GM12878 (cell line): ENCODE measurements around the gene CACNG4. TPM values are rescaled to one million over a fixed set of nuclear protein-coding genes. Genes with fewer than 3 reads are reported as not detected.

Experiments
- CEBPB ChIP-seq, 2 experiments: fragments of 150-350 bp in 1 of 2; IDR thresholded peaks; 2 replicates each; pipeline ENCODE4 v1.6.1; 2012 to 2014; ENCODE audit warnings: low read depth in 2 of 2, low read length in 2 of 2, borderline replicate concordance in 1 of 2, inconsistent platforms in 1 of 2
- CEBPZ ChIP-seq: fragments of 150-350 bp; IDR thresholded peaks from 2 replicates; pipeline ENCODE4 v1.6.1; 2016; ENCODE audit warnings: low read depth, low read length
- ETV6 ChIP-seq, 2 experiments: fragments of 450-650 bp in 1 of 2; IDR thresholded peaks in 1 of 2; conservative IDR thresholded peaks in 1 of 2; 2 replicates each; pipeline ENCODE4 v1.6.1; 2014; ENCODE audit warnings: antibody characterized with exemption in 1 of 2, borderline replicate concordance in 1 of 2, low read depth in 1 of 2, mild to moderate bottlenecking in 1 of 2, moderate library complexity in 1 of 2
- EZH2 ChIP-seq: IDR thresholded peaks from 2 replicates; pipeline ENCODE4 v1.6.1; 2012; ENCODE audit warnings: low read depth, mild to moderate bottlenecking, control low read depth, inconsistent platforms, low read length, borderline replicate concordance; ENCODE audit not compliant: control insufficient read depth
- IRF5 ChIP-seq: fragments of 450-650 bp; IDR thresholded peaks from 2 replicates; pipeline ENCODE4 v1.6.1; 2017; ENCODE audit warnings: borderline replicate concordance
- MYB ChIP-seq: fragments of 150-350 bp; IDR thresholded peaks from 2 replicates; pipeline ENCODE4 v1.6.1; 2014; ENCODE audit warnings: mild to moderate bottlenecking, low read depth, low read length, borderline replicate concordance
- POU2F2 ChIP-seq: IDR thresholded peaks from 3 replicates; pipeline ENCODE4 v1.6.1; 2011; ENCODE audit warnings: low read depth, mild to moderate bottlenecking, low read length, borderline replicate concordance
- RAD51 ChIP-seq: fragments of 450-650 bp; IDR thresholded peaks from 2 replicates; pipeline ENCODE4 v1.6.1; 2016; ENCODE audit warnings: moderate library complexity, mild to moderate bottlenecking, inconsistent platforms
- RELA ChIP-seq: fragments of 450-650 bp; IDR thresholded peaks from 2 replicates; pipeline ENCODE4 v1.8.0; 2014; ENCODE audit warnings: borderline replicate concordance; ENCODE audit not compliant: partially characterized antibody
- SREBF2 ChIP-seq: IDR thresholded peaks from 2 replicates; pipeline ENCODE4 v1.6.1; 2012; ENCODE audit warnings: mild to moderate bottlenecking, low read length
- ZNF24 ChIP-seq: fragments of 450-650 bp; IDR thresholded peaks from 2 replicates; pipeline ENCODE4 v1.6.1; 2017; ENCODE audit warnings: antibody characterized with exemption, mild to moderate bottlenecking
- ZNF622 ChIP-seq: fragments of 450-650 bp; IDR thresholded peaks from 2 replicates; pipeline ENCODE4 v1.6.1; 2017; ENCODE audit warnings: mild to moderate bottlenecking, inconsistent platforms
- polyA plus RNA-seq, 11 experiments: library from polyadenylated mRNA; depleted of rRNA in 4 of 11; unstranded in 6 of 11; stranded (reverse) in 5 of 11; fragments of >200 nt; fragmentation: Nextera tagmentation in 4 of 11; fragmentation: Illumina TruSeq in 1 of 11; extraction: Ambion mirVana in 4 of 11; extraction: Trizol in 1 of 11; gene quantifications; 1 replicate in 1 of 11; 2 replicates in 10 of 11; pipeline versions ENCODE4 v1.2.1 to v1.2.3, GENCODE V29; 2011 to 2016; ENCODE audit warnings: inconsistent platforms in 2 of 11, missing spikeins in 2 of 11, low read depth in 1 of 11
- total RNA-seq, 4 experiments: library from RNA; depleted of rRNA in 3 of 4; stranded (reverse); fragments of >200 nt in 3 of 4; fragmentation: Illumina TruSeq in 1 of 4; extraction: Trizol in 1 of 4; gene quantifications; 2 replicates each; pipeline versions ENCODE4 v1.2.1 to v1.2.3, GENCODE V29; 2013 to 2021

Gene CACNG4
- total and polyA plus RNA-seq, 10 of the 15 experiments (the other 5 are each of a cell fraction or from before 2014, with no cell fraction given) = 0.08 TPM; not detected in 8

- TF ChIP-seq IRF5 = no peak
- TF ChIP-seq EZH2 = no peak
- TF ChIP-seq MYB = no peak
- TF ChIP-seq ZNF622 = no peak
- no peak for TF ChIP-seq POU2F2
- TF ChIP-seq CEBPZ = no peak
- no peak for TF ChIP-seq ZNF24
- TF ChIP-seq RELA = no peak
- no peak for TF ChIP-seq CEBPB (IDR thresholded peaks at IDR 0.05; ENCODE audit: borderline replicate concordance in 1 of 2, low read depth in 2 of 2, low read length in 2 of 2)
- TF ChIP-seq SREBF2 = no peak
- no peak for TF ChIP-seq RAD51
- no peak for TF ChIP-seq ETV6 (conservative IDR thresholded peaks at IDR 0.05 in 1 of 2, IDR thresholded peaks at IDR 0.05 in 1 of 2; ENCODE audit: borderline replicate concordance in 1 of 2, low read depth in 1 of 2)
Observed at GRCh38 chr17:66980896-66981295, 16.4 kb downstream of the CACNG4 start (continued).
